GM18520 (cell line): ENCODE data around the gene BDP1.
"Not testable (repeated sequence)": the region's sequence is repeated elsewhere in the genome, so short reads cannot be mapped to it uniquely, and the experiment has no call there.

Experiments
- ATAC-seq: cut with Tn5 transposase; IDR thresholded peaks from one replicate; pipeline ENCODE4 v1.9.1; 2021; ENCODE audit not compliant: unreplicated experiment

Gene BDP1

GRCh38 chr5:71609916-71610315 is 154.5 kb downstream of the BDP1 start:
- ATAC-seq: not testable (repeated sequence)

DNA sequence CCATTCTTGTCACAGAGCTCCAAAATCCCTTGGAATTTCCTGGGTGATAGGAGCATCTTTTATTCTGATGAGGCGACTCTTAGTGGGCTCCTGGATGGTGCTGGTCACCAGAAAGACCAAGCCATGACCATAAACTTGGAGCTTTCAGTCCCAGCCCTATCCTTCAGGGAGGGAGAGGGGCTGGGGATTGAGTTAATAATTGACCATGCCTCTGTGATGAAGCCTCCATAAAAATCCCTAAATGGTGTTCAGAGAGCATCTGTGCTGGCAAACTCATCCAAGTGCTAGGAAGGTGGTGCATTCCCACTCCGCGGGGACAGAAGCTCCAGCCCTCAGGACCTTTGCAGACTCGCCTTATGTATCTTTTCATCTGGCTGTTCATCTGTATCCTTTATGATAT is 160.4 kb downstream of the BDP1 start:
- no peak for ATAC-seq
